ENCODE results near the gene NFXL1.

- no peak for TF ChIP-seq CTCF (optimal IDR thresholded peaks at IDR 0.05 in 1 of 3, IDR thresholded peaks at IDR 0.05 in 1 of 3, conservative IDR thresholded peaks at IDR 0.05 in 1 of 3; ENCODE audit: extremely low read depth in 1 of 3, insufficient read depth in 2 of 3, low read length in 3 of 3)
- no peak for TF ChIP-seq EZH2 (IDR thresholded peaks at IDR 0.05; ENCODE audit: low read length)
These were observed at the start of gene NFXL1 for GRCh38 chr4:47914220-47914925.
